HCT116 (cell line): ENCODE measurements around the gene EBI3.

ENCODE experiments used
- CTCF ChIP-seq, 3 experiments: fragments of 200-600 bp in 1 of 3; sonication (generic) in 1 of 3; IDR thresholded peaks in 2 of 3; conservative IDR thresholded peaks in 1 of 3; 2 replicates each; pipeline ENCODE4 v1.5.1; 2012 to 2017; ENCODE audit warnings: low read depth in 2 of 3, low read length in 2 of 3, antibody characterized with exemption in 1 of 3, borderline replicate concordance in 1 of 3, control low read depth in 1 of 3, mild to moderate bottlenecking in 1 of 3, mixed read lengths in 1 of 3, mixed run types in 1 of 3, moderate library complexity in 1 of 3; ENCODE audit not compliant: insufficient read depth in 1 of 3
- EZH2 ChIP-seq: fragments of 200-600 bp; sonication (generic); IDR thresholded peaks from 2 replicates; pipeline ENCODE4 v1.6.1; 2017; ENCODE audit warnings: antibody characterized with exemption, mixed run types
- JUND ChIP-seq: IDR thresholded peaks from 2 replicates; pipeline ENCODE4 v1.6.1; 2012
- POLR2A ChIP-seq: IDR thresholded peaks from 2 replicates; pipeline ENCODE4 v1.7.0; 2011; ENCODE audit warnings: borderline replicate concordance; ENCODE audit not compliant: insufficient read depth, insufficient read length; ENCODE audit errors: extremely low read depth
- POLR2AphosphoS5 ChIP-seq: IDR thresholded peaks from 2 replicates; pipeline ENCODE4 v1.6.1; 2011; ENCODE audit warnings: mild to moderate bottlenecking, low read depth, low read length, moderate library complexity
- SIN3A ChIP-seq: IDR thresholded peaks from 2 replicates; pipeline ENCODE4 v1.6.1; 2012; ENCODE audit warnings: low read depth
- YY1 ChIP-seq: IDR thresholded peaks from 2 replicates; pipeline ENCODE4 v1.6.1; 2011; ENCODE audit warnings: low read length, low read depth, moderate library complexity, mild to moderate bottlenecking; ENCODE audit not compliant: insufficient replicate concordance; ENCODE audit errors: extremely low read depth
- ZFX ChIP-seq: fragments of 450-650 bp; IDR thresholded peaks from 2 replicates; pipeline ENCODE4 v1.6.1; 2017
- TF ChIP-seq, protein P1 (sequence below): IDR thresholded peaks from 2 replicates; pipeline ENCODE4 v1.6.1; 2012

- peak; percentile 82 to 95 (median 88) for TF ChIP-seq CTCF (IDR thresholded peaks at IDR 0.05 in 2 of 3, conservative IDR thresholded peaks at IDR 0.05 in 1 of 3; ENCODE audit: borderline replicate concordance in 1 of 3, insufficient read depth in 1 of 3, low read depth in 2 of 3, low read length in 2 of 3)
- no peak for TF ChIP-seq EZH2
- TF ChIP-seq POLR2AphosphoS5 = no peak
- TF ChIP-seq, protein P1, sequence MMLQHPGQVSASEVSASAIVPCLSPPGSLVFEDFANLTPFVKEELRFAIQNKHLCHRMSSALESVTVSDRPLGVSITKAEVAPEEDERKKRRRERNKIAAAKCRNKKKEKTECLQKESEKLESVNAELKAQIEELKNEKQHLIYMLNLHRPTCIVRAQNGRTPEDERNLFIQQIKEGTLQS = no peak
- TF ChIP-seq POLR2A = no peak
- TF ChIP-seq ZFX = no peak
- no peak for TF ChIP-seq SIN3A
- no peak for TF ChIP-seq YY1
- no peak for TF ChIP-seq JUND
These were observed 38.0 kb downstream of the EBI3 start for GRCh38 chr19:4267101-4267900.
